ENCODE results near the gene MAMDC2. TPM values are rescaled to one million over a fixed set of nuclear protein-coding genes. Genes with fewer than 3 reads are reported as not detected.

The MAMDC2 gene
- total and polyA plus RNA-seq, 2 of the 8 experiments (the other 6 are each of a cell fraction or from before 2014, with no cell fraction given), result 6.1 to 15.4 TPM

GRCh38 chr9:70170151-70170790, 126.6 kb downstream of the MAMDC2 start:
- Histone ChIP-seq H4K5ac (ENCODE audit: insufficient read length, low read depth, low read length) (no peak overlapping the region), H3K79me2 (ENCODE audit: control insufficient read depth in 1 of 2, insufficient read depth in 2 of 2, low read length in 2 of 2) (no peaks in the 10 kb centered on the region), H2BK12ac (ENCODE audit: low read depth, low read length) (no peak overlapping the region), H2BK5ac (ENCODE audit: low read depth, low read length) (no peak overlapping the region), H3K9me3 (ENCODE audit: insufficient read depth in 2 of 2, low read depth in 1 of 2, low read length in 1 of 2) (no peaks in the 10 kb centered on the region), H4K91ac (replicated peaks; ENCODE audit: insufficient read length, low read length) (no peak overlapping the region), H3K79me1 (ENCODE audit: low read depth, low read length) (no peaks in the 10 kb centered on the region), H3K4ac (replicated peaks; ENCODE audit: insufficient read length, low read depth, low read length) (no peak overlapping the region), H3K23ac (ENCODE audit: insufficient read length) (no peak overlapping the region), H3K9ac (replicated peaks in 1 of 4; ENCODE audit: extremely low read depth in 1 of 4, low read depth in 3 of 4, low read length in 3 of 4) (no peak overlapping the region), H3K4me1 (replicated peaks in 1 of 4; ENCODE audit: control insufficient read depth in 3 of 4, insufficient read depth in 4 of 4, low read length in 3 of 4) (0 out of 7 replicates have a peak, but pooled peaks cover 0 to under 1% (median 0%) of the 10 kb centered on the region in 4 experiments), H3K27ac (ENCODE audit: low read depth, low read length) (no peak overlapping the region), H2BK20ac (ENCODE audit: low read length) (no peak overlapping the region), H3K18ac (ENCODE audit: extremely low read depth, low read length) (no peak overlapping the region), H2BK120ac (replicated peaks; ENCODE audit: low read depth, low read length) (no peak overlapping the region), H3K23me2 (ENCODE audit: low read depth, low read length) (no peaks in the 10 kb centered on the region), H3K36me3 (ENCODE audit: control insufficient read depth in 2 of 4, insufficient read depth in 4 of 4, low read length in 3 of 4) (no peaks in the 10 kb centered on the region), H2AK5ac (ENCODE audit: low read depth, low read length) (no peak overlapping the region), H2BK15ac (ENCODE audit: low read length) (no peak overlapping the region), H2AFZ (ENCODE audit: low read length) (no peak overlapping the region), H3K27me3 (replicated peaks in 1 of 4; ENCODE audit: control insufficient read depth in 3 of 4, extremely low read depth in 1 of 4, insufficient read depth in 3 of 4, low read length in 3 of 4) (no peaks in the 10 kb centered on the region), H4K8ac (ENCODE audit: extremely low read depth, insufficient read depth, low read length) (no peak overlapping the region), H3K56ac (replicated peaks; ENCODE audit: insufficient read length, low read depth, low read length) (no peak overlapping the region), H3K14ac (ENCODE audit: insufficient read length) (no peak overlapping the region), H3K4me2 (ENCODE audit: insufficient read depth in 1 of 2, low read depth in 2 of 2, low read length in 2 of 2) (no peak overlapping the region), H4K20me1 (replicated peaks in 1 of 2; ENCODE audit: control insufficient read depth in 1 of 2, insufficient read depth in 2 of 2, low read length in 2 of 2) (no peaks in the 10 kb centered on the region), H3K4me3 (ENCODE audit: extremely low read depth in 1 of 4, insufficient read depth in 2 of 4, low read depth in 3 of 4, low read length in 4 of 4) (no peak overlapping the region)
- ChIA-PET CTCF (ENCODE audit: partially characterized antibody) (no interaction called here), POLR2A (ENCODE audit: partially characterized antibody) (no interaction called here)
- DNase-seq (ENCODE audit: low read depth in 1 of 2, low spot score in 2 of 2) (no peak), FAIRE-seq (no peak)
- TF ChIP-seq CHD1 (IDR thresholded peaks at IDR 0.05; ENCODE audit: low read depth, low read length) (no peak), EP300 (IDR thresholded peaks at IDR 0.05; ENCODE audit: borderline replicate concordance in 1 of 2, low read depth in 2 of 2, low read length in 2 of 2) (no peak), CBX5 (IDR thresholded peaks at IDR 0.05; ENCODE audit: low read depth, low read length) (no peak), NRF1 (IDR thresholded peaks at IDR 0.05; ENCODE audit: low read depth, low read length) (no peak), RAD21 (IDR thresholded peaks at IDR 0.05 in 1 of 2, conservative IDR thresholded peaks at IDR 0.05 in 1 of 2; ENCODE audit: low read depth in 2 of 2, low read length in 2 of 2) (no peak), NANOG (IDR thresholded peaks at IDR 0.05; ENCODE audit: insufficient read depth, low read depth, low read length, poor library complexity, severe bottlenecking) (no peak), KDM1A (IDR thresholded peaks at IDR 0.05; ENCODE audit: borderline replicate concordance, low read length) (no peak), YY1 (IDR thresholded peaks at IDR 0.05; ENCODE audit: low read depth, low read length) (no peak)
- TF ChIP-seq, protein P1, sequence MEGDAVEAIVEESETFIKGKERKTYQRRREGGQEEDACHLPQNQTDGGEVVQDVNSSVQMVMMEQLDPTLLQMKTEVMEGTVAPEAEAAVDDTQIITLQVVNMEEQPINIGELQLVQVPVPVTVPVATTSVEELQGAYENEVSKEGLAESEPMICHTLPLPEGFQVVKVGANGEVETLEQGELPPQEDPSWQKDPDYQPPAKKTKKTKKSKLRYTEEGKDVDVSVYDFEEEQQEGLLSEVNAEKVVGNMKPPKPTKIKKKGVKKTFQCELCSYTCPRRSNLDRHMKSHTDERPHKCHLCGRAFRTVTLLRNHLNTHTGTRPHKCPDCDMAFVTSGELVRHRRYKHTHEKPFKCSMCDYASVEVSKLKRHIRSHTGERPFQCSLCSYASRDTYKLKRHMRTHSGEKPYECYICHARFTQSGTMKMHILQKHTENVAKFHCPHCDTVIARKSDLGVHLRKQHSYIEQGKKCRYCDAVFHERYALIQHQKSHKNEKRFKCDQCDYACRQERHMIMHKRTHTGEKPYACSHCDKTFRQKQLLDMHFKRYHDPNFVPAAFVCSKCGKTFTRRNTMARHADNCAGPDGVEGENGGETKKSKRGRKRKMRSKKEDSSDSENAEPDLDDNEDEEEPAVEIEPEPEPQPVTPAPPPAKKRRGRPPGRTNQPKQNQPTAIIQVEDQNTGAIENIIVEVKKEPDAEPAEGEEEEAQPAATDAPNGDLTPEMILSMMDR (IDR thresholded peaks at IDR 0.05; ENCODE audit: control extremely low read depth in 1 of 3, insufficient read depth in 1 of 3, low read depth in 1 of 3, low read length in 3 of 3), result no peak
- WGBS, 2 experiments (ENCODE audit: extremely low coverage in 1 of 2, insufficient coverage in 1 of 2, insufficient read length in 1 of 2, insufficient replicate concordance in 2 of 2, low coverage in 1 of 2, low lambda C conversion rate in 2 of 2, missing lambda C conversion rate in 1 of 2), result 79% methylated on average over 7 of the region's 7 CpGs; no CpG with 5 or more reads in 1 of the 2 experiments

Data from H1 (cell line).